Activated CD4-positive, alpha-beta memory T cell treated with anti-CD3 and anti-CD28 coated beads for 36 hours (primary cell): ENCODE data around the gene ZNF581. TPM values are rescaled to one million over a fixed set of nuclear protein-coding genes. Genes with fewer than 3 reads are reported as not detected.
A peak's percentile ranks its signal among the peaks of the same experiment; 100 is the strongest.

ENCODE experiments used
- CTCF ChIA-PET: fragments of 350-600 bp; sonication (Branson Sonifier 250); formaldehyde crosslinking; loops from one replicate; lab custom pipeline; 2021; ENCODE audit warnings: antibody characterized with exemption, inconsistent platforms; lab: Charles Lee
- POLR2A ChIA-PET: fragments of 350-600 bp; sonication (Branson Sonifier 250); formaldehyde crosslinking; loops from one replicate; lab custom pipeline; 2021; ENCODE audit warnings: antibody characterized with exemption; lab: Charles Lee
- DNase-seq: peaks from one replicate; pipeline ENCODE4 v3.0.0-alpha.2; 2020
- H3K27ac Mint-ChIP-seq: one replicate; pipeline ENCODE4 v1.8.0; 2021; ENCODE audit warnings: mixed read lengths
- H3K27me3 Mint-ChIP-seq: one replicate; pipeline ENCODE4 v1.8.0; 2021; ENCODE audit warnings: mixed read lengths
- H3K36me3 Mint-ChIP-seq: one replicate; pipeline ENCODE4 v1.8.0; 2021; ENCODE audit warnings: mixed read lengths
- H3K4me1 Mint-ChIP-seq: one replicate; pipeline ENCODE4 v1.8.0; 2021; ENCODE audit warnings: low read depth, mixed read lengths
- H3K4me3 Mint-ChIP-seq: one replicate; pipeline ENCODE4 v1.8.0; 2021; ENCODE audit warnings: mild to moderate bottlenecking, mixed read lengths
- H3K9me3 Mint-ChIP-seq: one replicate; pipeline ENCODE4 v1.8.0; 2021; ENCODE audit warnings: mixed read lengths
- intact Hi-C: fragments of 100-400 bp; cut with micrococcal nuclease; formaldehyde crosslinking; loops from one replicate; pipeline ENCODE4 v1.15.1; 2023
- total RNA-seq, 2 experiments: library from RNA; stranded (reverse); gene quantifications; one replicate each; pipeline ENCODE4 v1.2.3, GENCODE V29; 2021

The ZNF581 gene
- total RNA-seq = 10 to 100 TPM; 19.2 to 20.1 TPM

DNA sequence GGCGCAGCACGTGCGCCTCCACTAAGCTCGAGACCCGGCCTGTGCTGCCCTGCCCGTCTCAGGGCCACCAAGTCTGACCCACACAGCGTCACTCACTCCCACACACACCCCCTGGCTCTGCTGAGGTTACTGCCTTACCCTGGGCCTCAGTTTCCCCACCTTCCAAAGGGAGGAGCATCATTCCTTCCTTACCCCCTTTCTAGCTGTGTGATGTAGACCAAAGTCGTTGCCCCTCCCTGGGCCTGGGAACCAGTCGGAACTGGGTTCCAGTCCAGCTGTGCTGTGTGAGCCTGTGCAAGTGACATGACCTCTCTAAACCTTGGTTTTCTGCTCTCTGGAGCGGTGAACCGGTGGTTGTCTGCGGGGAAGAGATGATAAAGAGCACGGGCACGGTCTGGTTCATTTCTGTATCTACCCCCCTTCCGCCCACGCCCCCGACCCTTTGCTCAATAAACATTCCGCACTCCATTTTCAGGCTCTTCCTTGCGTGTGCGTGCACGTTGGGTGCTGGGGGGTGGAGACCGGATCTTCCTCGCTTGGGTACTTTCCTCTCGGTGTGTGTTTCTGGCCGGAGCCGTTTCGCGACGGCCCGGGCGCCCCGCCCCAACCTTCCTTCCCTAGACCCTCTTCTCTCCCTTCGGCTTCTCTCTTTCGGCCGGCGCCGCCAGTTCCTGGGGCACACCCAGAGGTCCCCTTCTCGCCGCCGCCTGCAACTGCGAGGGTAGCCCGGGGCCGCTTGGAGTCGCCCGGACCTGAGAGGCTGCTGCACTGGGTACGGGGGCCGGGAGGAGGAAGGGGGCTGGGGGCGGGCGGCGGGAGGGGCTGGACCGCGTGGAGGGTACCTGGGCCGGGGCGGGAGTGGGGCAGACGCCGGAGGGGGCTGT is at the start of gene ZNF581:
Gene ZNF581, plus strand, starts transcription at position 647 of the 884 bp plus-strand sequence. CDS start 923 bp downstream, outside the sequence.
- Mint-ChIP-seq H3K27ac (peak within 1 kb of the TSS; percentile 98), H3K9me3 (peaks cover 2% of the 10 kb centered on the region), H3K36me3 (peaks cover 24% of the 10 kb centered on the region), H3K4me3 (peak within 1 kb of the TSS; percentile 85), H3K27me3 (no peaks in the 10 kb centered on the region), H3K4me1 (peaks cover 48% of the 10 kb centered on the region)
- ChIA-PET CTCF (interaction anchor here (0.6 to 2.0 kb wide), 6 partner anchors 9 to 19 kb away, joined by 3 to 28 read pairs (median 8); partner anchors contain the start of genes U2AF2 and ZNF784), POLR2A (interaction anchor here (0.7 to 2.6 kb wide), 5 partner anchors 10 to 389 kb away, joined by 3 to 19 read pairs (median 3); partner anchors contain the start of genes U2AF2 and ZNF865)
- peak; percentile 90 for DNase-seq
- intact Hi-C loops = loop anchor here (1.0 to 5.0 kb wide), 5 partner anchors 8 to 386 kb away; partner anchors contain the start of genes PPP6R1, RPL28, TMEM238 and ZNF865

- Mint-ChIP-seq H3K9me3 (no peaks in the 10 kb centered on the region), H3K27ac (no peak overlapping the region), H3K36me3 (peaks cover 37% of the 10 kb centered on the region), H3K4me1 (peaks cover 8% of the 10 kb centered on the region), H3K27me3 (no peaks in the 10 kb centered on the region), H3K4me3 (no peak overlapping the region)
- no peak for DNase-seq
- CTCF ChIA-PET = interaction anchor here (1.3 kb wide), 1 partner anchor 11 kb away, joined by 6 read pairs; the partner anchor contains the start of gene ZNF865
- intact Hi-C loops = no loop called here
- POLR2A ChIA-PET = no interaction called here
Measured at GRCh38 chr19:55594996-55595545, 48.4 kb upstream of the ZNF581 start.

DNA sequence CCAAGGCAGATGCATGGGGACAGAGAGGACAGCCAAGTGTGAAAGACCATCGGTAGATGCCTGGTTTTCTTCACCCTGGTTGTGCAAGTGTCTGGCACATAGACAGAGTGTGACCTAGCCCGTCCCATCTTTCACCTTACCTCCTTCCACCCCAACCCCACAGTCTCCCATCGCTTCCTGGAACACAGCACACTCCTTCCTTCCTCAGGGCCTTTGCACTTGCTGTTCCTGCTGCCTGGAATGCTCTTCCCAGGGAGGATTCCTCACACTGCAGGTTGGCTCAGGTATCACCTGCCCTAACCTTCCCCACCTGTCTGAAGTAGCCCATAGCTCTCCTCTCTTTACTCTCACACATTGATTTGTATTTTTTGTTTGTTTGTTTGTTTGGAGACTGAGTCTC is 47.1 kb upstream of the ZNF581 start:
- no peaks in the 10 kb centered on the region for H3K9me3 Mint-ChIP-seq
- POLR2A ChIA-PET = no interaction called here
- CTCF ChIA-PET = interaction anchor here (1.6 kb wide), 1 partner anchor 10 kb away, joined by 6 read pairs; the partner anchor contains the start of gene ZNF865
- no peak overlapping the region for H3K27ac Mint-ChIP-seq
- no peaks in the 10 kb centered on the region for H3K27me3 Mint-ChIP-seq
- H3K36me3 Mint-ChIP-seq = peaks cover 37% of the 10 kb centered on the region
- peaks cover 14% of the 10 kb centered on the region for H3K4me1 Mint-ChIP-seq
- no peak overlapping the region for H3K4me3 Mint-ChIP-seq
- DNase-seq = no peak
- intact Hi-C loops = no loop called here

- H3K4me3 Mint-ChIP-seq = no peak overlapping the region
- H3K27ac Mint-ChIP-seq = no peak overlapping the region
- H3K27me3 Mint-ChIP-seq = no peaks in the 10 kb centered on the region
- H3K4me1 Mint-ChIP-seq = peaks cover 18% of the 10 kb centered on the region
- CTCF ChIA-PET = interaction anchor here (1.6 kb wide), 1 partner anchor 8 kb away, joined by 6 read pairs; the partner anchor contains the start of gene ZNF865
- H3K9me3 Mint-ChIP-seq = no peaks in the 10 kb centered on the region
- DNase-seq = no peak
- H3K36me3 Mint-ChIP-seq = peaks cover 32% of the 10 kb centered on the region
- intact Hi-C loops = no loop called here
- POLR2A ChIA-PET = no interaction called here
Measured at GRCh38 chr19:55597501-55597921, 45.9 kb upstream of the ZNF581 start.

DNA sequence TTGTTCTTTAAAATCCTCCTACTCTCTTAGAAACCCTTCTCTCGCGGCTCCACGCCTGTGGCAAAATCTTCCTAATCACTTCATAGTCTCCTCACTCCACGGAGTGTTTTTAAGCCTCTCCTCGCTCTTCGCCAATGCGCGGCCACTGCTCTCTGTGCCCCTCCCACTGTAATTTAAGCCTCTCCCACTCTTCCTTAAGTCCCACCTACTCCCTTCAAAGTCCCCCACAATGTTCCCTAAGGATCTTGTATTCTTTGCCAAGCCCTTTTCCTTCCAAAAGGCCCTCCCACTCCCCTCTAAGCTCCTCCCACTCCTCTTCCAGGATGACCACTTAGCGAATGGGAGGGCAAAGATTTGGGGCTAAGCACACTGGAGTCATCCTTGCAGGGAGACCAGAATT is 45.4 kb upstream of the ZNF581 start:
- peaks cover 18% of the 10 kb centered on the region for H3K4me1 Mint-ChIP-seq
- POLR2A ChIA-PET = no interaction called here
- intact Hi-C loops = no loop called here
- H3K27me3 Mint-ChIP-seq = no peaks in the 10 kb centered on the region
- no peak for DNase-seq
- CTCF ChIA-PET = interaction anchor here (2.8 kb wide), 1 partner anchor 34 kb away, joined by 15 read pairs; no protein-coding TSS in a partner anchor
- no peaks in the 10 kb centered on the region for H3K9me3 Mint-ChIP-seq
- H3K4me3 Mint-ChIP-seq = no peak overlapping the region
- peaks cover 32% of the 10 kb centered on the region for H3K36me3 Mint-ChIP-seq
- no peak overlapping the region for H3K27ac Mint-ChIP-seq

DNA sequence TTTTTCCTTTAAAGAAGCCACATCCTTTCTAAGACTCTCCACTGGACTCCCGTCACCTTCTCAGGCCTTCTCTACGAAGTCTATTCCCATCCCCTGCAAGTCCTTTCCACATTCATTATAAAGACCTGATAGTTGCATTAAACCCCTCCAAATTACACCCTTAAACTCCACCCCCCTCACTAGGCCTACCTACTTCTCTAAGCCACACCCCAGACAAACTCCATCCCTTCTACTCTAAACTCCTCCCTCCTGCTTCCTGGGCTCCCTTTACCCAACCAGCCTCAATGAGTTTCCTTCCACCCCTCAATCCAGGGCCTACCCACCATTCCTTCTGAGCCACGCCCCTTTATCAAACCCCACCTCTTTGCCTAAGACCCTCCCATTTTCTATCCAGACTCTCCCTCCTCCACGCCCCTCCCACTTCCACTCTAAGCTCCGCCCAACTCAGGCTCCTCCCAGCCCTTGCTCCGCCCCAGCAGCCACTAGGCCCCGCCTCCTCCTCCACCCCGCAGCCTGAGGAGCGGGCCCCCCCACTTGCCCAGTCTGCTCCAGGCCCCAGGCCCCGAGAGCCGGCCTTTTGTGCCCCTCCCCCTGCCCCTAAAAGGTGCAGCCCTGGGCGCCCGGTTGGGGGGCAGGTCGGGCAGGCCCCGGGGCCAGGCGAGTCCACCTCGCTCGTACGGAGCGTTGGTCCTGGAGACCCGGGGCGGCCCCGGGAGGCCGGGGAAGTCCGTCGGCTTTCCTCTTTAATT is 44.6 kb upstream of the ZNF581 start:
- H3K4me1 Mint-ChIP-seq = peaks cover 21% of the 10 kb centered on the region
- H3K4me3 Mint-ChIP-seq = peak overlapping the region; percentile 91
- intact Hi-C loops = loop anchor here (1.0 kb wide), 5 partner anchors 12 to 340 kb away; partner anchors contain the start of genes KMT5C, PPP6R1 and ZNF784
- H3K27me3 Mint-ChIP-seq = no peaks in the 10 kb centered on the region
- H3K36me3 Mint-ChIP-seq = peaks cover 31% of the 10 kb centered on the region
- no peaks in the 10 kb centered on the region for H3K9me3 Mint-ChIP-seq
- ChIA-PET POLR2A (interaction anchor here (0.8 to 1.9 kb wide), 11 partner anchors 12 to 259 kb away, joined by 3 to 20 read pairs (median 5); partner anchors contain the start of genes KMT5C, TMEM238, U2AF2 and UBE2S), CTCF (interaction anchor here (0.6 to 2.8 kb wide), 7 partner anchors 11 to 122 kb away, joined by 3 to 15 read pairs (median 5); partner anchors contain the start of gene ZNF628)
- peak; percentile 96 for DNase-seq
- H3K27ac Mint-ChIP-seq = peak overlapping the region; percentile 95

DNA sequence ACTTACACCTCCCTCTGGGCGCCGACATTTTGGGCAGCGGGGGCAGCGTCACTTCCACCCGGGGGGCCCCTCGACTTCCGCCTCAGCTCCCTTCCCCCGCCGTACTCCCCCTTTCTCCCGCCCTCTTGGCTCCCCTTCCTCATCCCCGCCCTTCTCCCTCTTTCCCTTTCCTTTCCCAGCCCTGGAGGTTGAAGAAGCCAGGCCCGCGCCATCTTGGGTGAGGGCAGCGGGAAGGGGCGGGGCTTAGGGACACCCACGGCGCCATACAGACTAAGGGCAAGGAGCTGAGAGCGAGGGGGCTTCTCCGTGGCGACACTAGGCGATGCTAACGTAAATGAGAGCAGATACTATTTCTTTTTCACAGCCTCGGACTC is 44.0 kb upstream of the ZNF581 start, which contains the start of gene FIZ1:
Gene FIZ1, minus strand, starts transcription at position 50 of the 374 bp plus-strand sequence. CDS start 1,652 bp downstream, outside the sequence.
- Mint-ChIP-seq H3K27me3 (no peaks in the 10 kb centered on the region), H3K9me3 (no peaks in the 10 kb centered on the region), H3K36me3 (peaks cover 31% of the 10 kb centered on the region), H3K27ac (peak within 1 kb of the TSS; percentile 95), H3K4me3 (peak within 1 kb of the TSS; percentile 91), H3K4me1 (peaks cover 22% of the 10 kb centered on the region)
- ChIA-PET CTCF (interaction anchor here (0.6 to 2.8 kb wide), 8 partner anchors 12 to 123 kb away, joined by 3 to 15 read pairs (median 4); partner anchors contain the start of gene ZNF628), POLR2A (interaction anchor here (0.8 to 1.9 kb wide), 11 partner anchors 12 to 260 kb away, joined by 3 to 20 read pairs (median 5); partner anchors contain the start of genes KMT5C, TMEM238, U2AF2 and UBE2S)
- intact Hi-C loops = loop anchor here (1.0 kb wide), 5 partner anchors 12 to 340 kb away; partner anchors contain the start of genes KMT5C, PPP6R1 and ZNF784
- peak; percentile 98 for DNase-seq

DNA sequence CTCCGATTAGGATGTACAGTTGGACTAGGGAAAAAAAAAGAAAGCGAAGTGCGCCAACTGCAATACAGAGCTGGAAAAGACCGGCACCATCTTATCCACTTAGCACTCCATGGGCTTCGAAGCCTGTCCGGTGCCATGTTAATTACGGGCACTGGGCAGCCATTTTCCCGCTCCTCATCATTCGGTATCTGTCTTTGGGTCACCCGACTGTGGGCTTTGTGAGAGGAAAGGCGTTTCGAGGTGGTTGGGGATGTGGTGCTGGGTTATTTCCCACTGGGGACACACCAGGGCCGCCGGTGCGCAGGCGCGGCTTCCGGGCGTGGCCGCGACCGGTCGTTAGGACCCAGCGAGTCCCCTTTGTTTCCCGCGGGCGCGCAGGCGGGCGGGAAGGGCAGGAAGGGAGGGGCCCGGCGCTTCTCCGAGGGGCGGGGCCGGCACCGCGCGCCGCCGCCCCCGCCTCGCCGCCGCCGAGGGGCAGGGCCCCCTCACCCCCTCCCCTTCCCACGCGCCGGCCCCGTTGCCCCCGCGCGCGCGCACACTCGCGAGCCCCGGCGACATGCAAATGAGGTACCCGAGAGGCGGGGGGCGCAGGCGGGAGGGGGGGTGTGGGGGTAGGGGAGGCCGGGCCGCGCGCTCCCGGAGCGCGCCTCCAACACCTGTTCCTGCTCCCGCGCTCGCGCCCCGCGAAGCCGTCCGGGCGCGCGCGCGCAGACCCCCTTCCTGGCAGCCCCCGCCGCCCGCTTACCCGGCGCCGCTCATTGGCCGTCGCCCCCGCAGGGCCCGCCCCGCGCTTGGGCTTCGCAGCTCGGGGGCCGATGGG is 43.4 kb upstream of the ZNF581 start, which contains the start of gene ZNF524:
Gene ZNF524, plus strand, starts transcription at position 447 of the 820 bp plus-strand sequence. CDS start 1,825 bp downstream, outside the sequence.
- ChIA-PET POLR2A (interaction anchor here (0.8 to 1.9 kb wide), 11 partner anchors 13 to 261 kb away, joined by 3 to 20 read pairs (median 5); partner anchors contain the start of genes KMT5C, TMEM238, U2AF2 and UBE2S), CTCF (interaction anchor here (0.7 to 2.8 kb wide), 6 partner anchors 12 to 123 kb away, joined by 4 to 15 read pairs (median 5); partner anchors contain the start of gene ZNF628)
- intact Hi-C loops = loop anchor here (1.0 kb wide), 5 partner anchors 13 to 341 kb away; partner anchors contain the start of genes KMT5C, PPP6R1 and ZNF784
- DNase-seq = peak; percentile 88
- Mint-ChIP-seq H3K4me3 (peak within 1 kb of the TSS; percentile 91), H3K9me3 (no peaks in the 10 kb centered on the region), H3K4me1 (peaks cover 27% of the 10 kb centered on the region), H3K27ac (peak within 1 kb of the TSS; percentile 95), H3K27me3 (no peaks in the 10 kb centered on the region), H3K36me3 (peaks cover 26% of the 10 kb centered on the region)

DNA sequence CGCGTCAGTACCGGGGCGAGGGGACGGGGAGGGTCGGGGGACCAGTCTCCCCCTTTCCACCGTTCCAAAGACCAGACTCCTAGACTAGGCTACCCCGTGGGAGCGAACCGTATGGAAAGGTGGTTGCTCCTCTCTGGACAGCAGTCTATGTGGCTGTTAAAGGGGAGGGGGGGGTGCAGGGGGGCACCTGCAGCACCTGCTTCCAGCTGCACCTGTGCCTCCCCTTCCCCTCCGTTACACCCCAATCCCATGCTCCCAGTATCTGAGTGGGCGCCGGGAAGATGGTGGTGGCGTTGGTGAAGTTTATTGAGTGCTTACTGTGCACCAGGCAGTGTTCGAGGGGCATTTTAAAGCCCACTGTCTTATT is 42.8 kb upstream of the ZNF581 start:
- H3K36me3 Mint-ChIP-seq = peaks cover 20% of the 10 kb centered on the region
- no peaks in the 10 kb centered on the region for H3K27me3 Mint-ChIP-seq
- H3K27ac Mint-ChIP-seq = peak overlapping the region; percentile 86
- POLR2A ChIA-PET = no interaction called here
- H3K4me1 Mint-ChIP-seq = peaks cover 27% of the 10 kb centered on the region
- no peaks in the 10 kb centered on the region for H3K9me3 Mint-ChIP-seq
- no peak for DNase-seq
- intact Hi-C loops = no loop called here
- peak overlapping the region; percentile 84 for H3K4me3 Mint-ChIP-seq
- CTCF ChIA-PET = interaction anchor here (2.8 kb wide), 1 partner anchor 31 kb away, joined by 15 read pairs; no protein-coding TSS in a partner anchor

GRCh38 chr19:55601084-55601483 is 42.4 kb upstream of the ZNF581 start:
- ChIA-PET CTCF (no interaction called here), POLR2A (no interaction called here)
- Mint-ChIP-seq H3K36me3 (peaks cover 18% of the 10 kb centered on the region), H3K27me3 (no peaks in the 10 kb centered on the region), H3K4me3 (peak overlapping the region; percentile 84), H3K9me3 (no peaks in the 10 kb centered on the region), H3K4me1 (peaks cover 28% of the 10 kb centered on the region), H3K27ac (peak overlapping the region; percentile 86)
- DNase-seq = no peak
- intact Hi-C loops = no loop called here
